ENCODE data around the gene NMNAT2. TPM values are rescaled to one million over a fixed set of nuclear protein-coding genes. Genes with fewer than 3 reads are reported as not detected.

Gene NMNAT2
- total and polyA plus RNA-seq, 4 experiments from 2014 or later: not detected

GRCh38 chr1:183365676-183366075 is 52.5 kb downstream of the NMNAT2 start:
- H3K36me3 ChIP-seq (ENCODE audit: insufficient read depth, low read length): no peaks in the 10 kb centered on the region
- intact Hi-C loops (cut with micrococcal nuclease): no loop called here
- ChIA-PET POLR2A (ENCODE audit: partially characterized antibody) (no interaction called here), CTCF (ENCODE audit: partially characterized antibody) (no interaction called here)
- Mint-ChIP-seq H3K36me3 (no peaks in the 10 kb centered on the region), H3K4me3 (no peak overlapping the region), H3K27ac (no peak overlapping the region), H3K9me3 (peaks cover 0 to 1% (median 0%) of the 10 kb centered on the region in 8 donors), H3K27me3 (peaks cover 13 to 19% of the 10 kb centered on the region in 2 donors), H3K4me1 (no peaks in the 10 kb centered on the region)
- no peak overlapping the region for H3K27ac ChIP-seq (ENCODE audit: low read depth, low read length)
- H3K9me3 ChIP-seq (ENCODE audit: control insufficient read depth in 1 of 2, low read length in 2 of 2): no peaks in the 10 kb centered on the region
- H3K27me3 ChIP-seq (ENCODE audit: insufficient read depth, low read length): no peaks in the 10 kb centered on the region
- DNase-seq: no peak
- H3K4me1 ChIP-seq (ENCODE audit: insufficient read depth, low read length): no peaks in the 10 kb centered on the region
- H3K4me3 ChIP-seq (ENCODE audit: low read length in 2 of 2): no peak overlapping the region

GRCh38 chr1:183365093-183365492 is 53.1 kb downstream of the NMNAT2 start:
- H3K36me3 ChIP-seq (ENCODE audit: insufficient read depth, low read length): no peaks in the 10 kb centered on the region
- Mint-ChIP-seq H3K4me1 (no peaks in the 10 kb centered on the region), H3K9me3 (peaks cover 0 to 1% (median 0%) of the 10 kb centered on the region in 8 donors), H3K36me3 (no peaks in the 10 kb centered on the region), H3K27ac (no peak overlapping the region), H3K4me3 (no peak overlapping the region), H3K27me3 (peaks cover 13 to 18% of the 10 kb centered on the region in 2 donors)
- intact Hi-C loops (cut with micrococcal nuclease): no loop called here
- H3K4me1 ChIP-seq (ENCODE audit: insufficient read depth, low read length): no peaks in the 10 kb centered on the region
- H3K27ac ChIP-seq (ENCODE audit: low read depth, low read length): no peak overlapping the region
- no peak overlapping the region for H3K4me3 ChIP-seq (ENCODE audit: low read length in 2 of 2)
- H3K9me3 ChIP-seq (ENCODE audit: control insufficient read depth in 1 of 2, low read length in 2 of 2): no peaks in the 10 kb centered on the region
- POLR2A ChIA-PET (ENCODE audit: partially characterized antibody): no interaction called here
- no peaks in the 10 kb centered on the region for H3K27me3 ChIP-seq (ENCODE audit: insufficient read depth, low read length)
- DNase-seq: no peak
- CTCF ChIA-PET (ENCODE audit: partially characterized antibody): no interaction called here

GRCh38 chr1:183363972-183364371 is 54.2 kb downstream of the NMNAT2 start:
- Mint-ChIP-seq H3K27ac (no peak overlapping the region), H3K4me1 (no peaks in the 10 kb centered on the region), H3K36me3 (no peaks in the 10 kb centered on the region), H3K9me3 (peaks cover 0 to 1% (median 0%) of the 10 kb centered on the region in 8 donors), H3K27me3 (peaks cover 10 to 15% of the 10 kb centered on the region in 2 donors), H3K4me3 (no peak overlapping the region)
- Histone ChIP-seq H3K36me3 (ENCODE audit: insufficient read depth, low read length) (no peaks in the 10 kb centered on the region), H3K27me3 (ENCODE audit: insufficient read depth, low read length) (no peaks in the 10 kb centered on the region), H3K9me3 (ENCODE audit: control insufficient read depth in 1 of 2, low read length in 2 of 2) (no peaks in the 10 kb centered on the region), H3K27ac (ENCODE audit: low read depth, low read length) (no peak overlapping the region), H3K4me3 (ENCODE audit: low read length in 2 of 2) (no peak overlapping the region), H3K4me1 (ENCODE audit: insufficient read depth, low read length) (no peaks in the 10 kb centered on the region)
- POLR2A ChIA-PET (ENCODE audit: partially characterized antibody): no interaction called here
- DNase-seq: no peak
- intact Hi-C loops (cut with micrococcal nuclease): no loop called here
- CTCF ChIA-PET (ENCODE audit: partially characterized antibody): no interaction called here

- intact Hi-C loops (cut with micrococcal nuclease): no loop called here
- Mint-ChIP-seq H3K4me1 (no peaks in the 10 kb centered on the region), H3K9me3 (peaks cover 0 to 9% (median 2%) of the 10 kb centered on the region in 8 donors), H3K36me3 (no peaks in the 10 kb centered on the region), H3K27me3 (peaks cover 10 to 14% of the 10 kb centered on the region in 2 donors), H3K27ac (peak overlapping the region in 1 of 7 donors; percentile 13), H3K4me3 (no peak overlapping the region)
- DNase-seq: no peak
- Histone ChIP-seq H3K4me1 (ENCODE audit: insufficient read depth, low read length) (no peaks in the 10 kb centered on the region), H3K9me3 (ENCODE audit: control insufficient read depth in 1 of 2, low read length in 2 of 2) (no peaks in the 10 kb centered on the region), H3K4me3 (ENCODE audit: low read length in 2 of 2) (no peak overlapping the region), H3K36me3 (ENCODE audit: insufficient read depth, low read length) (no peaks in the 10 kb centered on the region), H3K27me3 (ENCODE audit: insufficient read depth, low read length) (no peaks in the 10 kb centered on the region), H3K27ac (ENCODE audit: low read depth, low read length) (no peak overlapping the region)
- POLR2A ChIA-PET (ENCODE audit: partially characterized antibody): no interaction called here
- CTCF ChIA-PET (ENCODE audit: partially characterized antibody): no interaction called here
Measured at GRCh38 chr1:183361081-183361480, 57.1 kb downstream of the NMNAT2 start.

GRCh38 chr1:183360473-183360872 is 57.7 kb downstream of the NMNAT2 start:
- Mint-ChIP-seq H3K27me3 (peaks cover 9 to 14% of the 10 kb centered on the region in 2 donors), H3K4me1 (no peaks in the 10 kb centered on the region), H3K4me3 (no peak overlapping the region), H3K9me3 (peaks cover 0 to 9% (median 2%) of the 10 kb centered on the region in 8 donors), H3K36me3 (no peaks in the 10 kb centered on the region), H3K27ac (no peak overlapping the region)
- DNase-seq: no peak
- Histone ChIP-seq H3K36me3 (ENCODE audit: insufficient read depth, low read length) (no peaks in the 10 kb centered on the region), H3K4me3 (ENCODE audit: low read length in 2 of 2) (no peak overlapping the region), H3K27ac (ENCODE audit: low read depth, low read length) (no peak overlapping the region), H3K27me3 (ENCODE audit: insufficient read depth, low read length) (no peaks in the 10 kb centered on the region), H3K4me1 (ENCODE audit: insufficient read depth, low read length) (no peaks in the 10 kb centered on the region), H3K9me3 (ENCODE audit: control insufficient read depth in 1 of 2, low read length in 2 of 2) (no peaks in the 10 kb centered on the region)
- ChIA-PET POLR2A (ENCODE audit: partially characterized antibody) (no interaction called here), CTCF (ENCODE audit: partially characterized antibody) (no interaction called here)
- intact Hi-C loops (cut with micrococcal nuclease): no loop called here

- Mint-ChIP-seq H3K27ac (no peak overlapping the region), H3K4me1 (no peaks in the 10 kb centered on the region), H3K9me3 (peaks cover 0 to 9% (median 2%) of the 10 kb centered on the region in 8 donors), H3K36me3 (no peaks in the 10 kb centered on the region), H3K4me3 (no peak overlapping the region), H3K27me3 (peaks cover 7 to 14% of the 10 kb centered on the region in 2 donors)
- Histone ChIP-seq H3K27me3 (ENCODE audit: insufficient read depth, low read length) (no peaks in the 10 kb centered on the region), H3K4me1 (ENCODE audit: insufficient read depth, low read length) (no peaks in the 10 kb centered on the region), H3K36me3 (ENCODE audit: insufficient read depth, low read length) (no peaks in the 10 kb centered on the region), H3K4me3 (ENCODE audit: low read length in 2 of 2) (no peak overlapping the region), H3K9me3 (ENCODE audit: control insufficient read depth in 1 of 2, low read length in 2 of 2) (no peaks in the 10 kb centered on the region), H3K27ac (ENCODE audit: low read depth, low read length) (no peak overlapping the region)
- DNase-seq: no peak
- POLR2A ChIA-PET (ENCODE audit: partially characterized antibody): no interaction called here
- intact Hi-C loops (cut with micrococcal nuclease): no loop called here
- CTCF ChIA-PET (ENCODE audit: partially characterized antibody): interaction anchor here (0.7 kb wide), 1 partner anchor 1290 kb away, joined by 3 read pairs; no protein-coding TSS in a partner anchor
Measured at GRCh38 chr1:183356534-183357182, 61.5 kb downstream of the NMNAT2 start.

GRCh38 chr1:183355797-183356196 is 62.4 kb downstream of the NMNAT2 start:
- Mint-ChIP-seq H3K27me3 (peaks cover 4 to 14% of the 10 kb centered on the region in 2 donors), H3K4me3 (no peak overlapping the region), H3K9me3 (peaks cover 0 to 9% (median 2%) of the 10 kb centered on the region in 8 donors), H3K4me1 (no peaks in the 10 kb centered on the region), H3K36me3 (no peaks in the 10 kb centered on the region), H3K27ac (no peak overlapping the region)
- Histone ChIP-seq H3K9me3 (ENCODE audit: control insufficient read depth in 1 of 2, low read length in 2 of 2) (no peaks in the 10 kb centered on the region), H3K27me3 (ENCODE audit: insufficient read depth, low read length) (no peaks in the 10 kb centered on the region), H3K4me1 (ENCODE audit: insufficient read depth, low read length) (no peaks in the 10 kb centered on the region), H3K36me3 (ENCODE audit: insufficient read depth, low read length) (no peaks in the 10 kb centered on the region), H3K27ac (ENCODE audit: low read depth, low read length) (no peak overlapping the region), H3K4me3 (ENCODE audit: low read length in 2 of 2) (no peak overlapping the region)
- intact Hi-C loops (cut with micrococcal nuclease): no loop called here
- DNase-seq: no peak
- POLR2A ChIA-PET (ENCODE audit: partially characterized antibody): no interaction called here
- CTCF ChIA-PET (ENCODE audit: partially characterized antibody): no interaction called here

Data from CD4-positive, alpha-beta memory T cell (primary cell).